ENCODE data around the gene VAPA. TPM values are rescaled to one million over a fixed set of nuclear protein-coding genes. Genes with fewer than 3 reads are reported as not detected.

VAPA gene
- total and polyA plus RNA-seq, 2 of the 4 experiments (the other 2 are of a cell fraction): 199 to 206 TPM

DNA sequence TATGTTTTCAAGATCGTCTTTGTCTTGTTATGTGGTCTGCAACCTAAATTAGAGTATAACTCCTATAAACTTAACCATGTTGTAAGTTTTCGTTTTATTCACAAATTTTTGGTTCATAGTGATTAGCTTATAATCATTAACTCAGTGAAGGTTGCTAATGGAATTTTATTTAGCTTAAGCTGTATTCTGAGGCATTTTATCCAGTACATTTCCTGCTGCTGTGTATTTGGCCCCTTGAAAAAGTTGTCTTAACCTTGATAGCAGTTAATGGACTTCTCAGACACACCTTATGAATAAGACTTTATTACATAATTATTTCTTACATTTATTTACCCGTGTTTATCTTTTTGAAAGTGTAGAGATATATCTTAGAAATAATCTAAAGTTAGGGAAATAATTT is 20.5 kb downstream of the VAPA start:
- no peak for ATAC-seq (ENCODE audit: low read depth)
- dilution Hi-C loops (cut with HindIII; ENCODE audit: low sequenced_read_pairs, unreplicated experiment): no loop called here
- CTCF ChIA-PET: no interaction called here

More for the DNA sequence above, 20.5 kb downstream of the VAPA start:
- no peak overlapping the region for H2AK9ac ChIP-seq (replicated peaks; ENCODE audit: low read depth, low read length, poor library complexity)
- TF ChIP-seq, protein P1, sequence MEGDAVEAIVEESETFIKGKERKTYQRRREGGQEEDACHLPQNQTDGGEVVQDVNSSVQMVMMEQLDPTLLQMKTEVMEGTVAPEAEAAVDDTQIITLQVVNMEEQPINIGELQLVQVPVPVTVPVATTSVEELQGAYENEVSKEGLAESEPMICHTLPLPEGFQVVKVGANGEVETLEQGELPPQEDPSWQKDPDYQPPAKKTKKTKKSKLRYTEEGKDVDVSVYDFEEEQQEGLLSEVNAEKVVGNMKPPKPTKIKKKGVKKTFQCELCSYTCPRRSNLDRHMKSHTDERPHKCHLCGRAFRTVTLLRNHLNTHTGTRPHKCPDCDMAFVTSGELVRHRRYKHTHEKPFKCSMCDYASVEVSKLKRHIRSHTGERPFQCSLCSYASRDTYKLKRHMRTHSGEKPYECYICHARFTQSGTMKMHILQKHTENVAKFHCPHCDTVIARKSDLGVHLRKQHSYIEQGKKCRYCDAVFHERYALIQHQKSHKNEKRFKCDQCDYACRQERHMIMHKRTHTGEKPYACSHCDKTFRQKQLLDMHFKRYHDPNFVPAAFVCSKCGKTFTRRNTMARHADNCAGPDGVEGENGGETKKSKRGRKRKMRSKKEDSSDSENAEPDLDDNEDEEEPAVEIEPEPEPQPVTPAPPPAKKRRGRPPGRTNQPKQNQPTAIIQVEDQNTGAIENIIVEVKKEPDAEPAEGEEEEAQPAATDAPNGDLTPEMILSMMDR (conservative IDR thresholded peaks at IDR 0.05; ENCODE audit: low read depth, low read length): no peak
- no peak for TF ChIP-seq CEBPB (IDR thresholded peaks at IDR 0.05; ENCODE audit: low read depth, low read length)
- TF ChIP-seq MXI1 (IDR thresholded peaks at IDR 0.05; ENCODE audit: borderline replicate concordance, low read depth, low read length): no peak
- TF ChIP-seq, protein P2, sequence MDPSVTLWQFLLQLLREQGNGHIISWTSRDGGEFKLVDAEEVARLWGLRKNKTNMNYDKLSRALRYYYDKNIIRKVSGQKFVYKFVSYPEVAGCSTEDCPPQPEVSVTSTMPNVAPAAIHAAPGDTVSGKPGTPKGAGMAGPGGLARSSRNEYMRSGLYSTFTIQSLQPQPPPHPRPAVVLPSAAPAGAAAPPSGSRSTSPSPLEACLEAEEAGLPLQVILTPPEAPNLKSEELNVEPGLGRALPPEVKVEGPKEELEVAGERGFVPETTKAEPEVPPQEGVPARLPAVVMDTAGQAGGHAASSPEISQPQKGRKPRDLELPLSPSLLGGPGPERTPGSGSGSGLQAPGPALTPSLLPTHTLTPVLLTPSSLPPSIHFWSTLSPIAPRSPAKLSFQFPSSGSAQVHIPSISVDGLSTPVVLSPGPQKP (IDR thresholded peaks at IDR 0.05; ENCODE audit: borderline replicate concordance, low read depth, low read length): no peak
- no peak for TF ChIP-seq POLR2A (IDR thresholded peaks at IDR 0.05; ENCODE audit: low read depth, low read length)
- no peak for TF ChIP-seq NFE2L2 (IDR thresholded peaks at IDR 0.05; ENCODE audit: low read depth, low read length)
- no peak for TF ChIP-seq FOS (IDR thresholded peaks at IDR 0.05; ENCODE audit: low read depth, low read length)
- no peak for TF ChIP-seq MAZ (IDR thresholded peaks at IDR 0.05; ENCODE audit: borderline replicate concordance, low read depth, low read length)
- TF ChIP-seq CHD1 (IDR thresholded peaks at IDR 0.05; ENCODE audit: low read depth, low read length): no peak
- no peak for TF ChIP-seq SMC3 (IDR thresholded peaks at IDR 0.05; ENCODE audit: low read depth, low read length)
- H3K4me3 ChIP-seq (ENCODE audit: insufficient read depth, low read depth, low read length): no peak overlapping the region
- no peak overlapping the region for H4K8ac ChIP-seq (ENCODE audit: low read depth in 2 of 2, low read length in 2 of 2)
- no peaks in the 10 kb centered on the region for H3K27me3 ChIP-seq (ENCODE audit: control insufficient read depth, insufficient read depth, low read length)
- intact Hi-C loops (cut with micrococcal nuclease) (loop anchor here (10.0 kb wide), 1 partner anchor 59 kb away; no protein-coding TSS in a partner anchor), in situ Hi-C loops (cut with MboI; ENCODE audit: low sequenced_read_pairs) (loop anchor here (25.0 kb wide), 1 partner anchor 222 kb away; the partner anchor contains the start of gene RAB31)
- no peak overlapping the region for H4K91ac ChIP-seq (ENCODE audit: insufficient read depth, low read depth, low read length)
- no peak overlapping the region for H3K23ac ChIP-seq (ENCODE audit: low read depth, low read length)
- peaks cover 19 to 51% of the 10 kb centered on the region in 2 experiments for H3K79me1 ChIP-seq (ENCODE audit: low read depth in 1 of 2, low read length in 2 of 2)
- peaks cover 9% of the 10 kb centered on the region for H3K9me1 ChIP-seq (ENCODE audit: insufficient read depth, low read length)
- no peak overlapping the region for H3K9ac ChIP-seq (ENCODE audit: low read depth, low read length)
- no peak overlapping the region for H4K5ac ChIP-seq (ENCODE audit: low read depth, low read length)
- no CpG with 5 or more reads among the region's 3 CpGs for WGBS, 2 experiments (ENCODE audit: extremely low coverage in 2 of 2, insufficient read length in 1 of 2)
- no peak overlapping the region for H3K56ac ChIP-seq (ENCODE audit: extremely low read depth, insufficient read depth, low read length)
- no TSS peak for BruUV-seq (replicated peaks)
- 0 out of 2 replicates have a peak, but pooled peaks cover 2% of the 10 kb centered on the region for H3K4me1 ChIP-seq (ENCODE audit: control insufficient read depth, insufficient read depth, low read length)
- no peak overlapping the region for H2BK20ac ChIP-seq (ENCODE audit: low read depth, low read length)
- no peak overlapping the region for H2AFZ ChIP-seq (replicated peaks; ENCODE audit: low read length, poor library complexity)
- no peak overlapping the region for H3K4ac ChIP-seq (ENCODE audit: low read depth, low read length)
- H2BK15ac ChIP-seq (ENCODE audit: low read depth, low read length): no peak overlapping the region
- H2BK5ac ChIP-seq (ENCODE audit: low read depth, low read length, poor library complexity, severe bottlenecking): no peak overlapping the region
- H2BK120ac ChIP-seq (ENCODE audit: low read depth, low read length): no peak overlapping the region
- H4K20me1 ChIP-seq (ENCODE audit: insufficient read depth, low read length): peaks cover 62% of the 10 kb centered on the region
- H3K36me3 ChIP-seq (ENCODE audit: control insufficient read depth, insufficient read depth, low read length): peaks cover 21% of the 10 kb centered on the region
- H2AK5ac ChIP-seq (ENCODE audit: low read depth, low read length): no peak overlapping the region
- no peak overlapping the region for H3K14ac ChIP-seq (replicated peaks; ENCODE audit: low read depth, low read length)
- no peak overlapping the region for H3K27ac ChIP-seq (ENCODE audit: insufficient read depth, low read length)
- POLR2A ChIA-PET (ENCODE audit: unreplicated experiment): no interaction called here
- DNase-seq: no peak
- no peak overlapping the region for H3K18ac ChIP-seq (ENCODE audit: low read depth, low read length)
- H3K9me3 ChIP-seq (ENCODE audit: control insufficient read depth, insufficient read depth, low read length): no peaks in the 10 kb centered on the region
- H3K4me2 ChIP-seq (ENCODE audit: low read depth, low read length): no peak overlapping the region

All from IMR-90 (cell line).